Brain microvascular endothelial cell (primary cell): ENCODE results near the gene C16orf95.

Experiments used
- DNase-seq: peaks from one replicate; pipeline ENCODE4 v3.0.0-alpha.2; 2020
- H3K27ac ChIP-seq: fragments of 250-450 bp; sonication (Bioruptor Pico); 2 replicates; pipeline ENCODE4 v1.5.1; 2020; ENCODE audit warnings: mild to moderate bottlenecking, moderate library complexity
- H3K27me3 ChIP-seq: fragments of 250-450 bp; sonication (Bioruptor Pico); replicated peaks from 2 replicates; pipeline ENCODE4 v1.5.1; 2020; ENCODE audit warnings: mild to moderate bottlenecking
- H3K36me3 ChIP-seq: fragments of 250-450 bp; sonication (Bioruptor Pico); replicated peaks from 2 replicates; pipeline ENCODE4 v1.5.1; 2020; ENCODE audit warnings: mild to moderate bottlenecking
- H3K4me3 ChIP-seq: 2 replicates; pipeline ENCODE4 v1.5.1; 2011; ENCODE audit warnings: low read depth, mild to moderate bottlenecking, control low read depth, low read length, moderate library complexity
- in situ Hi-C: cut with HindIII; loops from 2 replicates; pipeline ENCODE4 v1.10.0; 2017; ENCODE audit warnings: low sequenced_read_pairs, low pct_ligation_motif_present
- TF ChIP-seq, protein P1 (sequence below): IDR thresholded peaks from 2 replicates; pipeline ENCODE4 v1.5.1; 2011; ENCODE audit warnings: low read depth, mild to moderate bottlenecking, moderate library complexity, low read length, control low read depth, inconsistent platforms; ENCODE audit errors: missing control alignments

Gene C16orf95

DNA sequence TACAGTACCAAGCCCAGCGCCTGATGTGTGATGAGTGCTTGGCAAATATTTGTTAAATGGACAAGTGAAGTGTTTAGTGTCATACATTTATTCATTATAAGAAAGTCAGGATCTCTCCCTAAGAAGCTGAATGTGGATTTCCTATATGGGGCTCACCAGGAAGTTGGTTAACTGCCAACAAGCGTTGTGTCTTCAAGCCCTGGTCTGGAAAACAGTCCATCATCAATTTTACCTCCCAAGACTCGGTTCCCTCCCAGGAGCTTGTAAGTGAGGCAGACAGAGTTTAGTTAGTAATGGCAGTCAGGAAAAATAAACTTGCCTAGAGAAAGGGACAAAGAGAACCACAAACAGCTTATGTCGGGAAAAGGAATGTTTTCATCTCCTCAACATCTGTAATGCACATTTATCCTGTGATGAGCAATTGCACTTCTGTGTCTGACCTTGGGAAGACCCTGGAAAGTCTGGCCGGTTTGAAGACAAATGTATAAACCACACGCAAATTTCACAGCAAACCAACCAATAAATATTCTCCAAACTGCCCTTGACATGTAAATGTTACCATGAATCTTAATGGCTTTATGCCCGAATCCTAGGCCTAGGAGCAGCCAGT, 28.3 kb downstream of the C16orf95 start:
- H3K4me3 ChIP-seq, result no peak overlapping the region
- no peak overlapping the region for H3K27ac ChIP-seq
- TF ChIP-seq, protein P1, sequence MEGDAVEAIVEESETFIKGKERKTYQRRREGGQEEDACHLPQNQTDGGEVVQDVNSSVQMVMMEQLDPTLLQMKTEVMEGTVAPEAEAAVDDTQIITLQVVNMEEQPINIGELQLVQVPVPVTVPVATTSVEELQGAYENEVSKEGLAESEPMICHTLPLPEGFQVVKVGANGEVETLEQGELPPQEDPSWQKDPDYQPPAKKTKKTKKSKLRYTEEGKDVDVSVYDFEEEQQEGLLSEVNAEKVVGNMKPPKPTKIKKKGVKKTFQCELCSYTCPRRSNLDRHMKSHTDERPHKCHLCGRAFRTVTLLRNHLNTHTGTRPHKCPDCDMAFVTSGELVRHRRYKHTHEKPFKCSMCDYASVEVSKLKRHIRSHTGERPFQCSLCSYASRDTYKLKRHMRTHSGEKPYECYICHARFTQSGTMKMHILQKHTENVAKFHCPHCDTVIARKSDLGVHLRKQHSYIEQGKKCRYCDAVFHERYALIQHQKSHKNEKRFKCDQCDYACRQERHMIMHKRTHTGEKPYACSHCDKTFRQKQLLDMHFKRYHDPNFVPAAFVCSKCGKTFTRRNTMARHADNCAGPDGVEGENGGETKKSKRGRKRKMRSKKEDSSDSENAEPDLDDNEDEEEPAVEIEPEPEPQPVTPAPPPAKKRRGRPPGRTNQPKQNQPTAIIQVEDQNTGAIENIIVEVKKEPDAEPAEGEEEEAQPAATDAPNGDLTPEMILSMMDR, result no peak
- H3K36me3 ChIP-seq, result no peaks in the 10 kb centered on the region
- no peaks in the 10 kb centered on the region for H3K27me3 ChIP-seq
- DNase-seq, result no peak
- in situ Hi-C loops, result loop anchor here (25.0 kb wide), 1 partner anchor 727 kb away; the partner anchor contains the start of genes FOXC2 and MTHFSD

DNA sequence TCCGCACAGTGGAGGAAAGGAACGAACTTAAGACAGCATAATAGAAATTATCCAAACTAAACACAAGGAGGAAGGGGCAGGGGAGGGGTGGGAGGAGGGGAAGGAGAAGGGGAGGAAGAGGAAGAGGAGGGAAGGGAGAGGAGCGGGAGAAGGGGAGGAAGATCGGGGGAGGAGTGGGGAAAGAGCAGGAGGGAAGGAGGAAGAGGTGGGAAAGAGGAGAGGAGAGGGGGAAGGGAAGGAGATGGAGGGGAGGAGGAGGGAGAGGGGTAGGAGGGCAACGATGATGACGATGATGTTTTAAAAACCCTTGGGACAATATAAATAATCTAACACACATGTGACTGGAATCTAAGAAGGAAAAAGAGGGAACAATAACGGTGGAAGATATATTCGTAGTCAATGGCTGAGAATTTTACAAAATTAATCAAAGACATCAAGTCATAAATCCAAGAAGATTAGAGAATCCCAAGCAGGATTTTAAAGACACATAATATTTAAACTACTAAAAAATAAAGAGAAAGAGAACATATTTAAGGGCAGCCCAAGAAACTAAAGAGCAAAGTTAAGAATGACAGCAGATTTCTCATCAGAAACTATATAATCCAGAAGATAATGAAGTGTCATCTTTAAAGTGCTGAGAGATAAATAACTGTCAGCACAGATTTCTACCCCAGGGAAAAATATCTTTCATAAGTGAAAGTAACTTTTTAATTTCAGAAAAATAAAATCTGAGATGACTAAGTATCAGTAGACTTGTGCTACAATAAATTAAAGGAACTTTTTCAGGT, 30.2 kb downstream of the C16orf95 start:
- H3K36me3 ChIP-seq, result no peaks in the 10 kb centered on the region
- no peak overlapping the region for H3K4me3 ChIP-seq
- in situ Hi-C loops, result loop anchor here (25.0 kb wide), 1 partner anchor 725 kb away; the partner anchor contains the start of genes FOXC2 and MTHFSD
- no peaks in the 10 kb centered on the region for H3K27me3 ChIP-seq
- H3K27ac ChIP-seq, result no peak overlapping the region
- no peak for DNase-seq
- TF ChIP-seq, protein P1, result no peak

DNA sequence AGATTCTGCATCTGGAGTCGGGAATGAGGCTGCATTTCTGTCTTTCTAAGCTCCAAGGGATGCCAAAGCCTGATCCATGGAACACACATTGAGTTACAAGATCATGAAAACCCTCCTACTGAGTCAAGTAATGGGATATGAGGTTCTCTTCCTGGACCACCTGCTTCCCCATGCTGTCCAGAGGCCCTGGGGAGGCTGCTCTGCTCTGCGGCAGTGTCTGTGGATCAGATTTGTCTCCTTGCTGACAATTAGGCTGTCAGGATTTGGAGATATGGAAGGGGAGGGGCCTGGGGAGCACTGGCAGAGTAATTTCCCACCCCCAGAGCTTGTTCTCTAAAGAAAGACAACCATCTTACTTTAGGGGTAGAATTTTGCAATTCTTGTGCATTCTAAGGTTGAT, 33.0 kb downstream of the C16orf95 start:
- H3K27me3 ChIP-seq, result no peaks in the 10 kb centered on the region
- TF ChIP-seq, protein P1, result no peak
- DNase-seq, result no peak
- in situ Hi-C loops, result loop anchor here (25.0 kb wide), 1 partner anchor 722 kb away; the partner anchor contains the start of genes FOXC2 and MTHFSD
- H3K36me3 ChIP-seq, result no peaks in the 10 kb centered on the region
- no peak overlapping the region for H3K4me3 ChIP-seq
- H3K27ac ChIP-seq, result no peak overlapping the region

DNA sequence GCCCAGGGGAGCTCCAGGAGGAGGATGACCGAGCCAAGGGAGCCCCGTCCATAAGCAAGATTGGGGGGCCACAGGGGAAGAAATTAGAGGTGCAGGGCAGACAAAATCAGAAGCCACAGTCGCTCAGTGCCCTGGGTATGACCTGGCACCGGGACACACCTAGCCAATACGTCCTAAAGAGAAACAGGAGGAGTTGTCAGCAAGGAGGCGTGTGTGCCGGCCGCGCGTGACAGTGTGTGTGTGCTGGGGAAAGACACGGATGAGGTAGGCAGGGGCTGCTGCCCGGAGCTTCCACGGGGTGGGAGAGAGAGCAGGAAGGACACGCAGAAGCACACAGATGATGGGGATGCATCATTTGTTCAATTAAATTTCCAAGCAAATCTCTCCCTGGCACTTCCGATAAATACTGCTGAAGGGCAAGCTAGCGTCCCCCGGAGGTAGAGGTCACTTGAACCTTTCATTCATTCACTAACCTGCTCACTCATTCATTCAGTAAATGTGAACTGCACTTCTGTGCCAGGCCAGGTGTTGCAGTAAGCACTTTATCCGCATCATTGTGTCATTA, 38.0 kb downstream of the C16orf95 start:
- no peaks in the 10 kb centered on the region for H3K36me3 ChIP-seq
- TF ChIP-seq, protein P1, result no peak

DNA sequence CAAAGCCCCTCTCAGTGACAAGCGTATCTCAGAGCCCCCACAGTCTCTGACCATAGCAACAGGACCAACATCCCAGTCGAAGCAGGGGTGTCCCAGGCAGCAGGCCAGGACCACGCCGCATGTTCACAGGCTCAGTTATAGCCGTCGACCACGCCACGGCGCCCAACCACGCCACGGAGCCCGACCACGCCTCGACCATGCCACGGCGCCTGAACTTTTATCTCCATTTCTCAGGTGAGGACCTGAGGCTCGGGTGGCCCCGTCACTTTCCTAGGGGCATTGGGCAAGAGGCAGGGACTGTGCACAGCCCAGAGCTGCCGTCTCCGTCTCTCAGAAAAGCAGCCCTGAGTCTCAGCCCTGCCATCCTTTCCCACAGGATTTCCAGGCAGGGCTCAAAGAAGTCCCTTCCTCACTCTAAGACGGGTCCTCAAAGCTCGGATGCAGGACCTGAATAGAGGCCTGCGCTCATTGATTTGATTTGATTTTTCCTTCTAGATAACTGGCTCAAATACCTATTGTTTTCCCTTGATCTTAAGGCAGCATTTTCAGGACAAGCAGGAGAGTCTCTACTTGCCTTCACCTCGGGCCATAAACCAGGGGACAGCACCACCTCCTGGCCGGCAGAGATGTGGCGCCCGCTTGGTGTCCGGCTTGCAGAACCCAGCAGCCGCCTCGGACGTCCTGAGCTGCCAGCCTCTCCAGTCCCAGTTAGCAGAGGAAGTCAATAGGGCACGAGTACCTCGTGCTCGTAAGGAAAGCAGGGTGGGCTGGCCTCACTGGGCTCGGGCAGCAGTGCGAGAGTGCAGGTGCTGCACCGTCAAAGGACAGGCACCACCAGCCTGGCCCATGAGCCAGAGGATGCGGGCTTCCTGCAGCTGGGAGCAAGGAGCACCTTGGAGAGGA, 38.8 kb downstream of the C16orf95 start:
- Histone ChIP-seq H3K27me3 (no peaks in the 10 kb centered on the region), H3K4me3 (no peak overlapping the region), H3K27ac (no peak overlapping the region), H3K36me3 (no peaks in the 10 kb centered on the region)
- in situ Hi-C loops, result loop anchor here (25.0 kb wide), 1 partner anchor 716 kb away; the partner anchor contains the start of genes FOXC2 and MTHFSD
- DNase-seq, result peak; percentile 77
- TF ChIP-seq, protein P1, result peak; percentile 96

More for the DNA sequence above, 38.0 kb downstream of the C16orf95 start:
- Histone ChIP-seq H3K4me3 (no peak overlapping the region), H3K27ac (no peak overlapping the region), H3K27me3 (no peaks in the 10 kb centered on the region)
- in situ Hi-C loops, result loop anchor here (25.0 kb wide), 1 partner anchor 717 kb away; the partner anchor contains the start of genes FOXC2 and MTHFSD
- no peak for DNase-seq
